A673 (cell line): ENCODE results near the gene NR2E1.

Experiments
- CTCF ChIP-seq: fragments of 300-800, 200-600 bp; sonication (generic); conservative IDR thresholded peaks from 2 replicates; pipeline ENCODE4 v1.5.1; 2017; ENCODE audit warnings: low read depth, mild to moderate bottlenecking, antibody characterized with exemption, low read length, moderate library complexity, mixed read lengths
- EZH2 ChIP-seq: fragments of 200-600 bp; sonication (generic); IDR thresholded peaks from 2 replicates; pipeline ENCODE4 v1.6.1; 2017; ENCODE audit warnings: borderline replicate concordance, low read depth, mild to moderate bottlenecking, mixed read lengths, antibody characterized with exemption, low read length; ENCODE audit not compliant: poor library complexity, severe bottlenecking

GRCh38 chr6:108127826-108128225 is 38.0 kb upstream of the NR2E1 start:
- TF ChIP-seq CTCF: no peak
- no peak for TF ChIP-seq EZH2
